Endothelial cell of umbilical vein (primary cell): ENCODE results near the gene PUDP. TPM values are rescaled to one million over a fixed set of nuclear protein-coding genes. Genes with fewer than 3 reads are reported as not detected.

ENCODE experiments used
- BruUV-seq: library from RNA; stranded (reverse); fragments of 400-500 nt; replicated peaks from 2 replicates; lab custom pipeline; 2021; lab: Mats Ljungman, UMichigan
- CTCF ChIA-PET: fragments of 300-600, 350-600 bp; sonication (Branson Sonifier 250); formaldehyde crosslinking; loops from one replicate; lab custom pipeline; 2021; ENCODE audit warnings: antibody characterized with exemption, inconsistent platforms; lab: Charles Lee
- POLR2A ChIA-PET: fragments of 300-600, 350-600 bp; sonication (Branson Sonifier 250); formaldehyde crosslinking; loops from one replicate; lab custom pipeline; 2021; ENCODE audit warnings: antibody characterized with exemption, inconsistent platforms; lab: Charles Lee
- DNase-seq: peaks from one replicate; pipeline ENCODE4 v3.0.0-alpha.2; 2011; ENCODE audit warnings: low read depth, low spot score
- FAIRE-seq: peaks from 2 replicates; lab custom pipeline; 2011; peaks lifted over from hg19 to GRCh38; lab: Jason Lieb, UNC
- H2AFZ ChIP-seq: 2 replicates; pipeline ENCODE4 v1.6.0; 2012; ENCODE audit warnings: low read depth, low read length, control low read depth, inconsistent platforms
- H3K27ac ChIP-seq: 2 replicates; pipeline ENCODE4 v1.5.1; 2011; ENCODE audit warnings: low read depth, mild to moderate bottlenecking, control low read depth, low read length, moderate library complexity; ENCODE audit not compliant: insufficient read depth
- H3K27me3 ChIP-seq, 2 experiments: 2 replicates each; pipeline versions ENCODE4 v1.6.0 to v1.6.1; 2011; ENCODE audit warnings: low read length in 2 of 2, mixed read lengths in 1 of 2; ENCODE audit not compliant: control insufficient read depth in 2 of 2, insufficient read depth in 2 of 2
- H3K36me3 ChIP-seq, 2 experiments: 2 replicates in 1 of 2; 3 replicates in 1 of 2; pipeline ENCODE4 v1.5.1; 2011; ENCODE audit warnings: low read length in 2 of 2, mild to moderate bottlenecking in 1 of 2, moderate library complexity in 1 of 2; ENCODE audit not compliant: control insufficient read depth in 2 of 2, insufficient read depth in 2 of 2; ENCODE audit errors: extremely low read depth in 1 of 2
- H3K4me1 ChIP-seq: 3 replicates; pipeline ENCODE4 v1.5.1; 2011; ENCODE audit warnings: mild to moderate bottlenecking, low read length; ENCODE audit not compliant: control insufficient read depth, insufficient read depth; ENCODE audit errors: extremely low read depth
- H3K4me2 ChIP-seq: 2 replicates; pipeline ENCODE4 v1.6.1; 2011; ENCODE audit warnings: low read length, control low read depth, mixed read lengths; ENCODE audit not compliant: insufficient read depth
- H3K4me3 ChIP-seq, 3 experiments: fragments of 200-600 bp in 1 of 3; sonication (generic), shearing (Covaris generic) in 1 of 3; replicated peaks in 1 of 3; 2 replicates each; pipeline ENCODE4 v1.5.1; 2011 to 2016; ENCODE audit warnings: control low read depth in 3 of 3, low read length in 3 of 3, mild to moderate bottlenecking in 2 of 3, inconsistent platforms in 1 of 3, low read depth in 1 of 3, moderate library complexity in 1 of 3; ENCODE audit not compliant: insufficient read depth in 1 of 3
- H3K79me2 ChIP-seq: 2 replicates; pipeline ENCODE4 v1.6.0; 2012; ENCODE audit warnings: low read length, inconsistent platforms; ENCODE audit not compliant: control insufficient read depth, insufficient read depth
- H3K9ac ChIP-seq: replicated peaks from 2 replicates; pipeline ENCODE3; 2011; ENCODE audit warnings: low read length, control low read depth; ENCODE audit not compliant: insufficient read depth; ENCODE audit errors: extremely low read depth
- H3K9me1 ChIP-seq: replicated peaks from 3 replicates; pipeline ENCODE4 v1.6.0; 2011; ENCODE audit warnings: mild to moderate bottlenecking, low read length; ENCODE audit not compliant: control insufficient read depth, insufficient read depth; ENCODE audit errors: extremely low read depth
- H3K9me3 ChIP-seq: replicated peaks from 2 replicates; pipeline ENCODE4 v1.5.1; 2012; ENCODE audit warnings: low read length, inconsistent platforms; ENCODE audit not compliant: control insufficient read depth, insufficient read depth
- H4K20me1 ChIP-seq: replicated peaks from 2 replicates; pipeline ENCODE3; 2011; ENCODE audit warnings: mild to moderate bottlenecking, low read length; ENCODE audit not compliant: control insufficient read depth, insufficient read depth; ENCODE audit errors: extremely low read depth
- EZH2 ChIP-seq: IDR thresholded peaks from 2 replicates; pipeline ENCODE4 v1.6.1; 2012; ENCODE audit warnings: borderline replicate concordance, low read depth, mild to moderate bottlenecking, moderate library complexity, low read length, inconsistent platforms; ENCODE audit not compliant: severe bottlenecking
- FOS ChIP-seq: IDR thresholded peaks from 2 replicates; pipeline ENCODE4 v1.6.1; 2011; ENCODE audit warnings: mild to moderate bottlenecking, low read length, moderate library complexity, borderline replicate concordance; ENCODE audit not compliant: insufficient read depth
- GATA2 ChIP-seq: IDR thresholded peaks from 2 replicates; pipeline ENCODE4 v1.7.0; 2011; ENCODE audit warnings: low read depth, mild to moderate bottlenecking, moderate library complexity, mixed read lengths, low read length; ENCODE audit not compliant: insufficient read length, insufficient read depth
- JUN ChIP-seq: IDR thresholded peaks from 2 replicates; pipeline ENCODE4 v1.6.1; 2011; ENCODE audit warnings: borderline replicate concordance, low read depth; ENCODE audit not compliant: insufficient read length, insufficient read depth
- MYC ChIP-seq: IDR thresholded peaks from one replicate; pipeline ENCODE4 v1.6.1; 2011; ENCODE audit warnings: mild to moderate bottlenecking, low read depth, low read length
- POLR2A ChIP-seq: IDR thresholded peaks from 2 replicates; pipeline ENCODE4 v1.6.1; 2012; ENCODE audit warnings: low read depth, mild to moderate bottlenecking, control low read depth, low read length
- POLR2AphosphoS5 ChIP-seq: IDR thresholded peaks from 2 replicates; pipeline ENCODE4 v1.6.1; 2012; ENCODE audit warnings: low read depth, mild to moderate bottlenecking, control low read depth, low read length, moderate library complexity; ENCODE audit not compliant: insufficient read depth
- dilution Hi-C: fragments of 300-500 bp; cut with MboI; formaldehyde crosslinking; loops from one replicate; pipeline ENCODE4 v1.15.0; 2019; ENCODE audit warnings: low sequenced_read_pairs; ENCODE audit not compliant: extremely low pct_ligation_motif_present
- intact Hi-C: fragments of 100-400 bp; cut with micrococcal nuclease; formaldehyde crosslinking; loops from one replicate; pipeline ENCODE4 v1.10.0; 2022
- polyA plus RNA-seq, 4 experiments: library from polyadenylated mRNA; depleted of rRNA in 3 of 4; stranded (reverse) in 3 of 4; unstranded in 1 of 4; fragments of >200 nt; gene quantifications; 2 replicates each; pipeline versions ENCODE4 v1.2.1 to v1.2.3, GENCODE V29; 2011 to 2012; ENCODE audit warnings: missing spikeins in 1 of 4
- total RNA-seq: library from RNA; stranded (reverse); gene quantifications from 2 replicates; pipeline ENCODE4 v1.2.3, GENCODE V29; 2021
- TF ChIP-seq, protein P1 (sequence below), 2 donors: IDR thresholded peaks; 1 replicate in 1 of 2; 2 replicates in 1 of 2; pipeline ENCODE4 v1.5.1; 2011; ENCODE audit warnings: low read length in 2 of 2, mild to moderate bottlenecking in 2 of 2, moderate library complexity in 2 of 2, control low read depth in 1 of 2, inconsistent platforms in 1 of 2, low read depth in 1 of 2; ENCODE audit not compliant: insufficient read depth in 1 of 2; ENCODE audit errors: extremely low read depth in 1 of 2
- TF ChIP-seq, protein P2 (sequence below): IDR thresholded peaks from 2 replicates; pipeline ENCODE4 v1.6.1; 2011; ENCODE audit not compliant: insufficient read depth, insufficient read length

The PUDP gene
- total and polyA plus RNA-seq, 2 donors (not counting 3 experiments of a cell fraction or from before 2014, with no cell fraction given): 17.3 to 22.5 TPM

DNA sequence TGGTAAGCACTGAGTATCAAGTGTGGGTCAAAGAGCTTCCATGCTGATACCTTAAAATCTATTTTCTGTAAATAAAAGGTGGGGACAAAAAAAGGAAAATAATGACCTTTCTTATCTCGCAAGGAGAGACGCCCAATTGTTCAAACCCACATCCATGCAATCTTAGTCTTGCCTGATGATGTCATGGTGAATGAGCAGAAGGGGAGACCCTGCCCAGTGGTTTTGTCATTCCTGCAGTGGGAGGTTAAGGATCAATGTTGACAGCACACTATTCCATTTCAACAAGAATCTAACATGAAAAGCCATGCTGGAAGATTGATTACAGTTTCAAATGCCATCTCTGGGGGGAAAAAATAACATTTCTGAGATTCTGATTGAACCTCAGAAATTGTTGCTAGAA lies 40.7 kb upstream of the PUDP start:
- intact Hi-C loops (no loop called here), dilution Hi-C loops (no loop called here)
- H2AFZ ChIP-seq: no peak overlapping the region
- ChIA-PET CTCF (no interaction called here), POLR2A (no interaction called here)
- BruUV-seq: no TSS peak
- H3K9me3 ChIP-seq: no peaks in the 10 kb centered on the region
- FAIRE-seq: no peak
- H3K4me1 ChIP-seq: no peaks in the 10 kb centered on the region
- H3K4me2 ChIP-seq: no peak overlapping the region
- no peak for DNase-seq
- H4K20me1 ChIP-seq: no peaks in the 10 kb centered on the region
- no peaks in the 10 kb centered on the region for H3K79me2 ChIP-seq
- no peaks in the 10 kb centered on the region for H3K9me1 ChIP-seq
- H3K27ac ChIP-seq: no peak overlapping the region
- H3K9ac ChIP-seq: no peak overlapping the region
- no peaks in the 10 kb centered on the region for H3K27me3 ChIP-seq
- H3K4me3 ChIP-seq: no peak overlapping the region
- no peak for TF ChIP-seq POLR2AphosphoS5
- TF ChIP-seq, protein P1, sequence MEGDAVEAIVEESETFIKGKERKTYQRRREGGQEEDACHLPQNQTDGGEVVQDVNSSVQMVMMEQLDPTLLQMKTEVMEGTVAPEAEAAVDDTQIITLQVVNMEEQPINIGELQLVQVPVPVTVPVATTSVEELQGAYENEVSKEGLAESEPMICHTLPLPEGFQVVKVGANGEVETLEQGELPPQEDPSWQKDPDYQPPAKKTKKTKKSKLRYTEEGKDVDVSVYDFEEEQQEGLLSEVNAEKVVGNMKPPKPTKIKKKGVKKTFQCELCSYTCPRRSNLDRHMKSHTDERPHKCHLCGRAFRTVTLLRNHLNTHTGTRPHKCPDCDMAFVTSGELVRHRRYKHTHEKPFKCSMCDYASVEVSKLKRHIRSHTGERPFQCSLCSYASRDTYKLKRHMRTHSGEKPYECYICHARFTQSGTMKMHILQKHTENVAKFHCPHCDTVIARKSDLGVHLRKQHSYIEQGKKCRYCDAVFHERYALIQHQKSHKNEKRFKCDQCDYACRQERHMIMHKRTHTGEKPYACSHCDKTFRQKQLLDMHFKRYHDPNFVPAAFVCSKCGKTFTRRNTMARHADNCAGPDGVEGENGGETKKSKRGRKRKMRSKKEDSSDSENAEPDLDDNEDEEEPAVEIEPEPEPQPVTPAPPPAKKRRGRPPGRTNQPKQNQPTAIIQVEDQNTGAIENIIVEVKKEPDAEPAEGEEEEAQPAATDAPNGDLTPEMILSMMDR (IDR thresholded peaks at IDR 0.05; ENCODE audit: extremely low read depth in 1 of 2, insufficient read depth in 1 of 2, low read depth in 1 of 2, low read length in 2 of 2): no peak
- TF ChIP-seq, protein P2, sequence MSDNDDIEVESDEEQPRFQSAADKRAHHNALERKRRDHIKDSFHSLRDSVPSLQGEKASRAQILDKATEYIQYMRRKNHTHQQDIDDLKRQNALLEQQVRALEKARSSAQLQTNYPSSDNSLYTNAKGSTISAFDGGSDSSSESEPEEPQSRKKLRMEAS: no peak
- TF ChIP-seq POLR2A: no peak
- no peak for TF ChIP-seq FOS
- no peak for TF ChIP-seq JUN
- no peak for TF ChIP-seq MYC
- TF ChIP-seq GATA2: no peak
- TF ChIP-seq EZH2: no peak
- no peaks in the 10 kb centered on the region for H3K36me3 ChIP-seq
